ENCODE results near the gene ASTL.

GRCh38 chr2:96153291-96153713 is 15.0 kb upstream of the ASTL start:
- no peak for TF ChIP-seq CTCF (IDR thresholded peaks at IDR 0.05)
- no peak for TF ChIP-seq POLR2A (IDR thresholded peaks at IDR 0.05)

Data from uterus (tissue), 2 donors.